Cardiac muscle cell (in vitro differentiated cells and primary cell): ENCODE results near the gene SERPINB6. TPM values are rescaled to one million over a fixed set of nuclear protein-coding genes. Genes with fewer than 3 reads are reported as not detected.

Experiments used
- DNase-seq, 2 donors: peaks; one replicate each; pipeline versions ENCODE4 v3.0.0 to v3.0.0-alpha.2; 2010 to 2017; ENCODE audit warnings: low read depth in 1 of 2, low spot score in 1 of 2
- H3K27ac ChIP-seq: fragments of 200-600 bp; sonication (generic); 2 replicates; pipeline ENCODE4 v1.5.1; 2016
- H3K27me3 ChIP-seq: fragments of 200-600 bp; sonication (generic); 2 replicates; pipeline ENCODE4 v1.6.0; 2016; ENCODE audit warnings: control low read depth
- H3K36me3 ChIP-seq: fragments of 200-600 bp; sonication (generic); 2 replicates; pipeline ENCODE4 v1.5.1; 2016; ENCODE audit warnings: control low read depth
- H3K4me1 ChIP-seq: fragments of 200-600 bp; sonication (generic); 2 replicates; pipeline ENCODE4 v1.8.1; 2017; ENCODE audit warnings: low read depth, mild to moderate bottlenecking, mixed run types
- H3K4me3 ChIP-seq: fragments of 200-600 bp; sonication (generic); 2 replicates; pipeline ENCODE4 v1.5.1; 2016; ENCODE audit warnings: mild to moderate bottlenecking
- H3K9me3 ChIP-seq: fragments of 200-600 bp; sonication (generic); 2 replicates; pipeline ENCODE4 v1.5.1; 2017; ENCODE audit warnings: low read depth, mild to moderate bottlenecking, control low read depth
- CTCF ChIP-seq: IDR thresholded peaks from 2 replicates; pipeline ENCODE4 v1.5.1; 2012; ENCODE audit warnings: low read depth, mild to moderate bottlenecking, low read length
- polyA plus RNA-seq: library from polyadenylated mRNA; unstranded; fragments of >200 nt; fragmentation: Nextera tagmentation; extraction: Ambion mirVana; gene quantifications from 2 replicates; pipeline ENCODE4 v1.2.1, GENCODE V29; 2016
- total RNA-seq: library from RNA; depleted of rRNA; stranded (reverse); fragments of >200 nt; gene quantifications from 2 replicates; pipeline ENCODE4 v1.2.3, GENCODE V29; 2016

The SERPINB6 gene
- total and polyA plus RNA-seq, 2 experiments from 2014 or later: 91.8 to 122 TPM

GRCh38 chr6:2990248-2990931 is 19.0 kb upstream of the SERPINB6 start:
- peak overlapping the region; percentile 100 for H3K27ac ChIP-seq
- peak overlapping the region; percentile 47 for H3K4me3 ChIP-seq
- H3K36me3 ChIP-seq: no peaks in the 10 kb centered on the region
- peaks cover 24% of the 10 kb centered on the region for H3K4me1 ChIP-seq
- no peak for TF ChIP-seq CTCF
- H3K9me3 ChIP-seq: no peaks in the 10 kb centered on the region
- peak; percentile 48 to 62 for DNase-seq
- no peaks in the 10 kb centered on the region for H3K27me3 ChIP-seq

GRCh38 chr6:2989332-2990247 is 18.2 kb upstream of the SERPINB6 start:
- TF ChIP-seq CTCF: no peak
- Histone ChIP-seq H3K36me3 (no peaks in the 10 kb centered on the region), H3K27me3 (no peaks in the 10 kb centered on the region), H3K9me3 (no peaks in the 10 kb centered on the region), H3K4me1 (peaks cover 24% of the 10 kb centered on the region), H3K27ac (peak overlapping the region; percentile 100), H3K4me3 (peak overlapping the region; percentile 47)
- peak; percentile 90 to 99 for DNase-seq

GRCh38 chr6:2988426-2989331 is 17.3 kb upstream of the SERPINB6 start:
- DNase-seq: peak; percentile 88 to 95
- Histone ChIP-seq H3K9me3 (no peaks in the 10 kb centered on the region), H3K36me3 (no peaks in the 10 kb centered on the region), H3K4me1 (peaks cover 24% of the 10 kb centered on the region), H3K27me3 (no peaks in the 10 kb centered on the region), H3K27ac (peak overlapping the region; percentile 100), H3K4me3 (peak overlapping the region; percentile 47)
- peak; percentile 67 for TF ChIP-seq CTCF

GRCh38 chr6:2988094-2988425 is 16.7 kb upstream of the SERPINB6 start:
- TF ChIP-seq CTCF: no peak
- Histone ChIP-seq H3K36me3 (no peaks in the 10 kb centered on the region), H3K27ac (peak overlapping the region; percentile 100), H3K9me3 (no peaks in the 10 kb centered on the region), H3K4me1 (peaks cover 24% of the 10 kb centered on the region), H3K27me3 (no peaks in the 10 kb centered on the region), H3K4me3 (peak overlapping the region; percentile 47)
- no peak for DNase-seq

GRCh38 chr6:2986722-2987221 is 15.4 kb upstream of the SERPINB6 start:
- H3K9me3 ChIP-seq: no peaks in the 10 kb centered on the region
- H3K27ac ChIP-seq: no peak overlapping the region
- H3K4me1 ChIP-seq: peaks cover 24% of the 10 kb centered on the region
- no peaks in the 10 kb centered on the region for H3K36me3 ChIP-seq
- no peaks in the 10 kb centered on the region for H3K27me3 ChIP-seq
- TF ChIP-seq CTCF: no peak
- no peak overlapping the region for H3K4me3 ChIP-seq
- DNase-seq: peak in 1 of 2 donors; percentile 91
